ENCODE data around the gene RAPGEF1.

Gene RAPGEF1

DNA sequence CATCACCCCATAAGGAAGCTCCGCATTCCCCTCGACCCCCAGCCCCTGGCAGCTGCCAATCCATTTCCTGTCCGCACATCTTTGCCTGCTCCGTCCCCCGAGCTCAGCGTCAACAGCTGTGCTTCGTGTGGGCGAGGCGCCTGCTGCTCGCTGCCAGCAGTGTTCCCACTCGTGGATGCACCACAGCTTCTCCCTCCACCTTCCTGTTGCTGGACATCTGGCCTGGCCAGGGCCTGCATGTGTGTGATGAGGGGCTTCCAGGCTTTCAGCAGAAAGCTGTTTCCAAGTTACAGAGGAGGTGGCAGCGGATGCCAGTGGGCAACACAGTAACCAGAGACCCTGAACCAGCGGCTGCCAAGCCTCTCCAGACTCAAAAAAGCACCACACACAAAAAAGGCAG lies 108.6 kb downstream of the RAPGEF1 start:
- TF ChIP-seq FOXM1 (IDR thresholded peaks at IDR 0.05; ENCODE audit: borderline replicate concordance, low read depth) (no peak), EP300 (IDR thresholded peaks at IDR 0.05; ENCODE audit: borderline replicate concordance) (no peak), CEBPB (IDR thresholded peaks at IDR 0.05) (no peak), EGR1 (IDR thresholded peaks at IDR 0.05) (no peak), TAF1 (IDR thresholded peaks at IDR 0.05; ENCODE audit: low read depth) (no peak), TCF12 (IDR thresholded peaks at IDR 0.05; ENCODE audit: low read depth) (no peak), TEAD4 (IDR thresholded peaks at IDR 0.05) (no peak), RAD21 (IDR thresholded peaks at IDR 0.05; ENCODE audit: low read depth) (no peak), YY1 (IDR thresholded peaks at IDR 0.05; ENCODE audit: low read depth) (no peak), CREB1 (IDR thresholded peaks at IDR 0.05; ENCODE audit: low read depth) (no peak), ZBTB7A (IDR thresholded peaks at IDR 0.05; ENCODE audit: low read depth) (no peak), NFIC (IDR thresholded peaks at IDR 0.05) (no peak)
- TF ChIP-seq, protein P1, sequence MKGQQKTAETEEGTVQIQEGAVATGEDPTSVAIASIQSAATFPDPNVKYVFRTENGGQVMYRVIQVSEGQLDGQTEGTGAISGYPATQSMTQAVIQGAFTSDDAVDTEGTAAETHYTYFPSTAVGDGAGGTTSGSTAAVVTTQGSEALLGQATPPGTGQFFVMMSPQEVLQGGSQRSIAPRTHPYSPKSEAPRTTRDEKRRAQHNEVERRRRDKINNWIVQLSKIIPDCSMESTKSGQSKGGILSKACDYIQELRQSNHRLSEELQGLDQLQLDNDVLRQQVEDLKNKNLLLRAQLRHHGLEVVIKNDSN (IDR thresholded peaks at IDR 0.05), result no peak
- TF ChIP-seq, protein P2, sequence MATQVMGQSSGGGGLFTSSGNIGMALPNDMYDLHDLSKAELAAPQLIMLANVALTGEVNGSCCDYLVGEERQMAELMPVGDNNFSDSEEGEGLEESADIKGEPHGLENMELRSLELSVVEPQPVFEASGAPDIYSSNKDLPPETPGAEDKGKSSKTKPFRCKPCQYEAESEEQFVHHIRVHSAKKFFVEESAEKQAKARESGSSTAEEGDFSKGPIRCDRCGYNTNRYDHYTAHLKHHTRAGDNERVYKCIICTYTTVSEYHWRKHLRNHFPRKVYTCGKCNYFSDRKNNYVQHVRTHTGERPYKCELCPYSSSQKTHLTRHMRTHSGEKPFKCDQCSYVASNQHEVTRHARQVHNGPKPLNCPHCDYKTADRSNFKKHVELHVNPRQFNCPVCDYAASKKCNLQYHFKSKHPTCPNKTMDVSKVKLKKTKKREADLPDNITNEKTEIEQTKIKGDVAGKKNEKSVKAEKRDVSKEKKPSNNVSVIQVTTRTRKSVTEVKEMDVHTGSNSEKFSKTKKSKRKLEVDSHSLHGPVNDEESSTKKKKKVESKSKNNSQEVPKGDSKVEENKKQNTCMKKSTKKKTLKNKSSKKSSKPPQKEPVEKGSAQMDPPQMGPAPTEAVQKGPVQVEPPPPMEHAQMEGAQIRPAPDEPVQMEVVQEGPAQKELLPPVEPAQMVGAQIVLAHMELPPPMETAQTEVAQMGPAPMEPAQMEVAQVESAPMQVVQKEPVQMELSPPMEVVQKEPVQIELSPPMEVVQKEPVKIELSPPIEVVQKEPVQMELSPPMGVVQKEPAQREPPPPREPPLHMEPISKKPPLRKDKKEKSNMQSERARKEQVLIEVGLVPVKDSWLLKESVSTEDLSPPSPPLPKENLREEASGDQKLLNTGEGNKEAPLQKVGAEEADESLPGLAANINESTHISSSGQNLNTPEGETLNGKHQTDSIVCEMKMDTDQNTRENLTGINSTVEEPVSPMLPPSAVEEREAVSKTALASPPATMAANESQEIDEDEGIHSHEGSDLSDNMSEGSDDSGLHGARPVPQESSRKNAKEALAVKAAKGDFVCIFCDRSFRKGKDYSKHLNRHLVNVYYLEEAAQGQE (IDR thresholded peaks at IDR 0.05; ENCODE audit: low read depth), result no peak
- TF ChIP-seq, protein P3, sequence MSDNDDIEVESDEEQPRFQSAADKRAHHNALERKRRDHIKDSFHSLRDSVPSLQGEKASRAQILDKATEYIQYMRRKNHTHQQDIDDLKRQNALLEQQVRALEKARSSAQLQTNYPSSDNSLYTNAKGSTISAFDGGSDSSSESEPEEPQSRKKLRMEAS (IDR thresholded peaks at IDR 0.05), result no peak

DNA sequence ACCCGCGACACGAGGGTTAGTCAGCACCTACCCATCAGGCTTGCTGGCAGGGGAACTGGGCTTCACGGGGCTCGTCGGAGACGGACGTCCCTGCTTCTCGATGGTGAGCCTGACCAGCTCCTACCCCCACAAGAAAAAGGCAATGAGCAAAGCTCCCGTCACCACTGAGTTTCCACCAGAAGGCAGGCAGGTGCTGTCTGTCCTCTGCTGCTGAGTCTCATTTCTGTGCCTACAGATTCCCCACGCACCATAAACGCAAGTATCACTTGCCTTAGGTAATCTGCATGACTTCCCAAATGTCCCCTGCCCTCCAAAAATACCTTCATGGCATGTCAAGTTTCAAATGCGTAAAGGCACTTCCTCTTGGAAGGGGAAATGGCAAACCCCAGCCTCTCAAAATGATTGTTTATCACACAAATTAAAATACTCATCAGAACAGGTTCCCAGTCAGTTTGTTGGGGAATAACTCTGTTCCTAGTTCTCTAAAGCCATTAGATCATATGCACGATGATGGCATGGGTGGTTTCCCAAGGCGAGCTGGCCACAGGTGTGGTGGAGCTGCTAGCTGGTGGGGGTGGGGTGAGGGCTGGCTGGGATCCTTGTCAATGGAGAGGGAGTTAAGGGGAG lies 109.6 kb downstream of the RAPGEF1 start:
- TF ChIP-seq CREB1 (IDR thresholded peaks at IDR 0.05; ENCODE audit: low read depth), result no peak
- no peak for TF ChIP-seq TCF12 (IDR thresholded peaks at IDR 0.05; ENCODE audit: low read depth)
- TF ChIP-seq, protein P1 (IDR thresholded peaks at IDR 0.05), result no peak
- TF ChIP-seq FOXM1 (IDR thresholded peaks at IDR 0.05; ENCODE audit: borderline replicate concordance, low read depth), result no peak
- no peak for TF ChIP-seq CEBPB (IDR thresholded peaks at IDR 0.05)
- TF ChIP-seq YY1 (IDR thresholded peaks at IDR 0.05; ENCODE audit: low read depth), result no peak
- TF ChIP-seq, protein P2 (IDR thresholded peaks at IDR 0.05; ENCODE audit: low read depth), result no peak
- TF ChIP-seq NFIC (IDR thresholded peaks at IDR 0.05), result no peak
- TF ChIP-seq ZBTB7A (IDR thresholded peaks at IDR 0.05; ENCODE audit: low read depth), result no peak
- TF ChIP-seq EGR1 (IDR thresholded peaks at IDR 0.05), result no peak
- no peak for TF ChIP-seq TEAD4 (IDR thresholded peaks at IDR 0.05)
- no peak for TF ChIP-seq TAF1 (IDR thresholded peaks at IDR 0.05; ENCODE audit: low read depth)
- TF ChIP-seq EP300 (IDR thresholded peaks at IDR 0.05; ENCODE audit: borderline replicate concordance), result no peak

DNA sequence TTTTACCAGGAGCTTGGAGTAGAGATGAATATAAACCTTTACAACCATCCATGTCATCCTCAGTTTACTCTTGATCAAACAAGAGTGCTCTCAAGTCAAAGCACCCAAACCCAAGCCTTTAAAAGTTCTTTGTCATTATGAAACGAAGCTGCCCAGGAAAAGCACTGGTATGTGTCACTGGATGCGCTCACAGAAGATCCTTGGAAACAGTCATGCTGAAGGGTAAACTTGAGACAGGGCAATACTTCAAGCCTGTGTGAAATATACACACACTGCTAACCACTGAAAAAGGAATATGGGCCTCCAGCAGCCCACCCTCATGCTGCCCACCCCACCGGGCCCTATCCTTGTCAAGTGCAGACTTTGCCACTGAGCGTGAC lies 110.1 kb downstream of the RAPGEF1 start:
- no peak for TF ChIP-seq EP300 (IDR thresholded peaks at IDR 0.05; ENCODE audit: borderline replicate concordance)
- TF ChIP-seq TCF12 (IDR thresholded peaks at IDR 0.05; ENCODE audit: low read depth), result no peak
- TF ChIP-seq, protein P2 (IDR thresholded peaks at IDR 0.05; ENCODE audit: low read depth), result no peak
- TF ChIP-seq TEAD4 (IDR thresholded peaks at IDR 0.05), result no peak
- TF ChIP-seq CREB1 (IDR thresholded peaks at IDR 0.05; ENCODE audit: low read depth), result no peak
- no peak for TF ChIP-seq ZBTB7A (IDR thresholded peaks at IDR 0.05; ENCODE audit: low read depth)
- TF ChIP-seq RAD21 (IDR thresholded peaks at IDR 0.05; ENCODE audit: low read depth), result no peak
- TF ChIP-seq, protein P1 (IDR thresholded peaks at IDR 0.05), result no peak
- TF ChIP-seq CEBPB (IDR thresholded peaks at IDR 0.05), result no peak
- TF ChIP-seq, protein P3 (IDR thresholded peaks at IDR 0.05), result no peak
- no peak for TF ChIP-seq FOXM1 (IDR thresholded peaks at IDR 0.05; ENCODE audit: borderline replicate concordance, low read depth)
- no peak for TF ChIP-seq NFIC (IDR thresholded peaks at IDR 0.05)

DNA sequence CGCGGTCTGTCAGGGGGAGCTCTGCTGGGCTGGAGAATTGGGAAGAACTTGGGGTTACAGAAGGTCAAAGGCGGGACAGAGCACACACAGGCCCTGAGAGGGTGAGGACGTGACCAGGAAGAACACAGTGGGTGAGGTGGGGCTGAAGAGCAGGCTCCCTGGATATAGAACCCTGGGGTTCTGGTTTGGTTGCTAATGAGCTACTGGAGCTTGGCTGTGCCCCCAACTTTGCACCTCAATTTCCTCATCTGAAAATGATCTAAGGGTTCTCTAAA lies 110.7 kb downstream of the RAPGEF1 start:
- TF ChIP-seq FOXM1 (IDR thresholded peaks at IDR 0.05; ENCODE audit: borderline replicate concordance, low read depth) (no peak), EGR1 (IDR thresholded peaks at IDR 0.05) (no peak), ZBTB7A (IDR thresholded peaks at IDR 0.05; ENCODE audit: low read depth) (no peak), RAD21 (IDR thresholded peaks at IDR 0.05; ENCODE audit: low read depth) (no peak), NFIC (IDR thresholded peaks at IDR 0.05) (no peak), EP300 (IDR thresholded peaks at IDR 0.05; ENCODE audit: borderline replicate concordance) (no peak), TCF12 (IDR thresholded peaks at IDR 0.05; ENCODE audit: low read depth) (no peak)
- TF ChIP-seq, protein P2 (IDR thresholded peaks at IDR 0.05; ENCODE audit: low read depth), result no peak
- TF ChIP-seq, protein P1 (IDR thresholded peaks at IDR 0.05), result no peak
